HCT116 (cell line): ENCODE results near the gene CBR1. TPM values are rescaled to one million over a fixed set of nuclear protein-coding genes. Genes with fewer than 3 reads are reported as not detected.

Experiments used
- ATAC-seq: fragments of 200-7000 bp; cut with Tn5 transposase; 2 replicates; pipeline ENCODE4 v1.9.1; 2020; ENCODE audit warnings: mild to moderate bottlenecking, moderate library complexity
- BruUV-seq: library from RNA; stranded (reverse); fragments of 400-500 nt; replicated peaks from 2 replicates; lab custom pipeline; 2021; lab: Mats Ljungman, UMichigan
- CTCF ChIA-PET: fragments of 300-600 bp; sonication (Branson Sonifier 250); formaldehyde crosslinking; loops from one replicate; lab custom pipeline; 2021; ENCODE audit warnings: antibody characterized with exemption; lab: Charles Lee
- POLR2A ChIA-PET: fragments of 300-600, 350-600 bp; sonication (Branson Sonifier 250); formaldehyde crosslinking; loops from one replicate; lab custom pipeline; 2021; ENCODE audit warnings: antibody characterized with exemption; lab: Charles Lee
- RAD21 ChIA-PET, 2 experiments: fragments of 300-600 bp; sonication (Branson Sonifier 250); formaldehyde crosslinking; loops; one replicate each; lab custom pipeline; 2023; ENCODE audit warnings: low total read pairs in 2 of 2; ENCODE audit not compliant: uncharacterized antibody in 2 of 2, unreplicated experiment in 2 of 2, low non-redundant PET in 1 of 2; lab: Charles Lee
- DNase-seq: peaks from one replicate; pipeline ENCODE4 v3.0.0-alpha.2; 2010; ENCODE audit warnings: low read depth, low spot score
- H2AFZ ChIP-seq: fragments of 200-600 bp; shearing (Covaris generic), sonication (generic); 2 replicates; pipeline ENCODE4 v1.6.1; 2017; ENCODE audit warnings: low read depth, mixed run types, mixed read lengths, antibody characterized with exemption, low read length; ENCODE audit not compliant: poor library complexity, severe bottlenecking
- H3K27ac ChIP-seq: 2 replicates; pipeline ENCODE4 v1.5.1; 2012; ENCODE audit warnings: low read depth, low read length
- H3K27me3 ChIP-seq: fragments of 200-600 bp; sonication (generic); 2 replicates; pipeline ENCODE4 v1.6.1; 2016; ENCODE audit warnings: mixed run types, low read length, mixed read lengths; ENCODE audit not compliant: insufficient read depth
- H3K36me3 ChIP-seq, 2 experiments: fragments of 200-500 bp in 1 of 2; fragments of 200-600 bp in 1 of 2; sonication (Bioruptor generic) in 1 of 2; sonication (generic) in 1 of 2; 2 replicates each; pipeline versions ENCODE4 v1.5.1 to v1.6.1; 2014 to 2016; ENCODE audit warnings: low read length in 2 of 2, inconsistent platforms in 1 of 2, mixed read lengths in 1 of 2, mixed run types in 1 of 2; ENCODE audit not compliant: insufficient read depth in 2 of 2, control insufficient read depth in 1 of 2
- H3K4me1 ChIP-seq, 2 experiments: fragments of 200-600 bp in 1 of 2; sonication (generic) in 1 of 2; 2 replicates each; pipeline versions ENCODE4 v1.5.1 to v1.6.1; 2012 to 2017; ENCODE audit warnings: low read length in 2 of 2, inconsistent platforms in 1 of 2, mild to moderate bottlenecking in 1 of 2, mixed read lengths in 1 of 2, mixed run types in 1 of 2, moderate library complexity in 1 of 2; ENCODE audit not compliant: insufficient read depth in 2 of 2, control insufficient read depth in 1 of 2
- H3K4me2 ChIP-seq: fragments of 200-600 bp; sonication (generic); 2 replicates; pipeline ENCODE4 v1.6.1; 2017; ENCODE audit warnings: mixed run types, low read length, mixed read lengths
- H3K4me3 ChIP-seq, 2 experiments: fragments of 200-600 bp in 1 of 2; sonication (generic) in 1 of 2; replicated peaks in 1 of 2; 2 replicates each; pipeline ENCODE4 v1.5.1; 2011 to 2016; ENCODE audit warnings: low read length in 2 of 2, control low read depth in 1 of 2, low read depth in 1 of 2, mild to moderate bottlenecking in 1 of 2, mixed read lengths in 1 of 2, mixed run types in 1 of 2
- H3K79me2 ChIP-seq: fragments of 200-600 bp; sonication (generic); 2 replicates; pipeline ENCODE4 v1.6.1; 2017; ENCODE audit warnings: mild to moderate bottlenecking, mixed run types, low read length, moderate library complexity, mixed read lengths; ENCODE audit not compliant: insufficient read depth
- H3K9ac ChIP-seq: fragments of 200-600 bp; sonication (generic); 2 replicates; pipeline ENCODE4 v1.6.1; 2016; ENCODE audit warnings: low read length, mixed read lengths
- H3K9me2 ChIP-seq: fragments of 200-600 bp; sonication (generic), shearing (Covaris generic); 2 replicates; pipeline ENCODE4 v1.6.1; 2017; ENCODE audit warnings: mixed run types, mild to moderate bottlenecking, moderate library complexity; ENCODE audit not compliant: insufficient read depth
- H3K9me3 ChIP-seq, 2 experiments: fragments of 200-500 bp in 1 of 2; fragments of 200-600 bp in 1 of 2; sonication (Bioruptor generic) in 1 of 2; sonication (generic) in 1 of 2; 2 replicates each; pipeline ENCODE4 v1.6.1; 2014 to 2017; ENCODE audit warnings: low read length in 2 of 2, mixed read lengths in 2 of 2, inconsistent platforms in 1 of 2, low read depth in 1 of 2, mild to moderate bottlenecking in 1 of 2, mixed run types in 1 of 2, moderate library complexity in 1 of 2; ENCODE audit not compliant: control insufficient read depth in 1 of 2, insufficient read depth in 1 of 2
- H4K20me1 ChIP-seq: fragments of 200-600 bp; sonication (generic), shearing (Covaris generic); 2 replicates; pipeline ENCODE4 v1.6.1; 2017; ENCODE audit warnings: mixed run types, mild to moderate bottlenecking, moderate library complexity; ENCODE audit not compliant: insufficient read depth
- CBX3 ChIP-seq: IDR thresholded peaks from 2 replicates; pipeline ENCODE4 v1.6.1; 2012; ENCODE audit warnings: low read depth
- CEBPB ChIP-seq: IDR thresholded peaks from 2 replicates; pipeline ENCODE4 v1.6.1; 2012; ENCODE audit warnings: low read depth
- EGR1 ChIP-seq: IDR thresholded peaks from 2 replicates; pipeline ENCODE4 v1.6.1; 2012; ENCODE audit warnings: low read depth
- EZH2phosphoT487 ChIP-seq: fragments of 200-600 bp; IDR thresholded peaks from 2 replicates; pipeline ENCODE4 v1.6.1; 2018; ENCODE audit warnings: antibody characterized with exemption, borderline replicate concordance
- FOSL1 ChIP-seq: IDR thresholded peaks from 2 replicates; pipeline ENCODE4 v1.6.1; 2012; ENCODE audit warnings: low read depth
- POLR2AphosphoS5 ChIP-seq: IDR thresholded peaks from 2 replicates; pipeline ENCODE4 v1.6.1; 2011; ENCODE audit warnings: mild to moderate bottlenecking, low read depth, low read length, moderate library complexity
- SP1 ChIP-seq: IDR thresholded peaks from 2 replicates; pipeline ENCODE4 v1.6.1; 2012; ENCODE audit warnings: low read depth
- SRF ChIP-seq: IDR thresholded peaks from 2 replicates; pipeline ENCODE4 v1.6.1; 2012; ENCODE audit warnings: low read depth
- TCF7L2 ChIP-seq: IDR thresholded peaks from 2 replicates; pipeline ENCODE4 v1.7.0; 2011; ENCODE audit warnings: borderline replicate concordance, inconsistent platforms; ENCODE audit not compliant: insufficient read depth, insufficient read length; ENCODE audit errors: extremely low read depth
- YY1 ChIP-seq: IDR thresholded peaks from 2 replicates; pipeline ENCODE4 v1.6.1; 2011; ENCODE audit warnings: low read length, low read depth, moderate library complexity, mild to moderate bottlenecking; ENCODE audit not compliant: insufficient replicate concordance; ENCODE audit errors: extremely low read depth
- ZNF274 ChIP-seq: fragments of 200-500 bp; sonication (Bioruptor generic); IDR thresholded peaks from 2 replicates; pipeline ENCODE4 v1.6.1; 2014; ENCODE audit warnings: mild to moderate bottlenecking, low read depth, low read length, inconsistent platforms
- intact Hi-C: fragments of 100-400 bp; cut with micrococcal nuclease; formaldehyde crosslinking; loops from 2 replicates; pipeline ENCODE4 v1.10.0; 2022
- total RNA-seq: library from RNA; stranded (reverse); gene quantifications from one replicate; pipeline ENCODE4 v1.2.1, GENCODE V29; 2021; ENCODE audit not compliant: unreplicated experiment
- TF ChIP-seq, protein P1 (sequence below): IDR thresholded peaks from 2 replicates; pipeline ENCODE4 v1.6.1; 2012
- TF ChIP-seq, protein P2 (sequence below): IDR thresholded peaks from 2 replicates; pipeline ENCODE4 v1.6.1; 2011; ENCODE audit warnings: mild to moderate bottlenecking, low read length, moderate library complexity; ENCODE audit not compliant: insufficient replicate concordance; ENCODE audit errors: extremely low read depth
- TF ChIP-seq, protein P3 (sequence below): IDR thresholded peaks from 2 replicates; pipeline ENCODE4 v1.6.1; 2012; ENCODE audit warnings: low read depth
- TF ChIP-seq, protein P4 (sequence below), 3 experiments: fragments of 200-600 bp in 1 of 3; sonication (generic) in 1 of 3; IDR thresholded peaks in 2 of 3; conservative IDR thresholded peaks in 1 of 3; 2 replicates each; pipeline ENCODE4 v1.5.1; 2012 to 2017; ENCODE audit warnings: low read depth in 2 of 3, low read length in 2 of 3, antibody characterized with exemption in 1 of 3, borderline replicate concordance in 1 of 3, control low read depth in 1 of 3, mild to moderate bottlenecking in 1 of 3, mixed read lengths in 1 of 3, mixed run types in 1 of 3, moderate library complexity in 1 of 3; ENCODE audit not compliant: insufficient read depth in 1 of 3
- TF ChIP-seq, protein P5 (sequence below): IDR thresholded peaks from 2 replicates; pipeline ENCODE4 v1.6.1; 2012

The CBR1 gene
- total RNA-seq, 1 experiment from 2014 or later = 0.91 TPM

DNA sequence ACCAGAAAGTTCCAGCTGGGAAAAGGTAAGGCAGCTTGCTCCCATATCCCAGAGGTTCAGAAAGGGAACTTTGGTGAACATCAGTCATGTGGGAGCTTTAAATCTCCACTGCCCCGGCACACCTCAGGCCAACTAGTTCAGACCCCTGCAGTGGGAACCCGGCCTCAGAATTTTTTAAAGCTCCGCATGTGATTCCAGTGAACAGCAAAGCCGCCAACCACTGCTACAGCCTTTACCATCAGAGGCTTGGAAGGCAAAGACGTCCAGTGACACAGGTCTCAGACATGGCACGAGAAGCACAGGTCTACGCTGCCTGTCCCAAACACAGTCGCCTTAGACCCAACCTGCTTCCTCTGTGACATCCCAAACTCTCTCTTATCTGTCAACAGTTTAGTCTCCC, 40.5 kb upstream of the CBR1 start (continued):
- TF ChIP-seq CEBPB = no peak
- TF ChIP-seq SP1 = no peak
- no peak for TF ChIP-seq EGR1
- no peak for TF ChIP-seq EZH2phosphoT487
- TF ChIP-seq, protein P1, sequence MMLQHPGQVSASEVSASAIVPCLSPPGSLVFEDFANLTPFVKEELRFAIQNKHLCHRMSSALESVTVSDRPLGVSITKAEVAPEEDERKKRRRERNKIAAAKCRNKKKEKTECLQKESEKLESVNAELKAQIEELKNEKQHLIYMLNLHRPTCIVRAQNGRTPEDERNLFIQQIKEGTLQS = no peak
- no peak for TF ChIP-seq TCF7L2
- no peak for TF ChIP-seq CBX3
- no peak for TF ChIP-seq POLR2AphosphoS5
- no peak for TF ChIP-seq FOSL1
- TF ChIP-seq, protein P2, sequence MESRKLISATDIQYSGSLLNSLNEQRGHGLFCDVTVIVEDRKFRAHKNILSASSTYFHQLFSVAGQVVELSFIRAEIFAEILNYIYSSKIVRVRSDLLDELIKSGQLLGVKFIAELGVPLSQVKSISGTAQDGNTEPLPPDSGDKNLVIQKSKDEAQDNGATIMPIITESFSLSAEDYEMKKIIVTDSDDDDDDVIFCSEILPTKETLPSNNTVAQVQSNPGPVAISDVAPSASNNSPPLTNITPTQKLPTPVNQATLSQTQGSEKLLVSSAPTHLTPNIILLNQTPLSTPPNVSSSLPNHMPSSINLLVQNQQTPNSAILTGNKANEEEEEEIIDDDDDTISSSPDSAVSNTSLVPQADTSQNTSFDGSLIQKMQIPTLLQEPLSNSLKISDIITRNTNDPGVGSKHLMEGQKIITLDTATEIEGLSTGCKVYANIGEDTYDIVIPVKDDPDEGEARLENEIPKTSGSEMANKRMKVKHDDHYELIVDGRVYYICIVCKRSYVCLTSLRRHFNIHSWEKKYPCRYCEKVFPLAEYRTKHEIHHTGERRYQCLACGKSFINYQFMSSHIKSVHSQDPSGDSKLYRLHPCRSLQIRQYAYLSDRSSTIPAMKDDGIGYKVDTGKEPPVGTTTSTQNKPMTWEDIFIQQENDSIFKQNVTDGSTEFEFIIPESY = no peak
- no peak for TF ChIP-seq YY1
- TF ChIP-seq ZNF274 = no peak

DNA sequence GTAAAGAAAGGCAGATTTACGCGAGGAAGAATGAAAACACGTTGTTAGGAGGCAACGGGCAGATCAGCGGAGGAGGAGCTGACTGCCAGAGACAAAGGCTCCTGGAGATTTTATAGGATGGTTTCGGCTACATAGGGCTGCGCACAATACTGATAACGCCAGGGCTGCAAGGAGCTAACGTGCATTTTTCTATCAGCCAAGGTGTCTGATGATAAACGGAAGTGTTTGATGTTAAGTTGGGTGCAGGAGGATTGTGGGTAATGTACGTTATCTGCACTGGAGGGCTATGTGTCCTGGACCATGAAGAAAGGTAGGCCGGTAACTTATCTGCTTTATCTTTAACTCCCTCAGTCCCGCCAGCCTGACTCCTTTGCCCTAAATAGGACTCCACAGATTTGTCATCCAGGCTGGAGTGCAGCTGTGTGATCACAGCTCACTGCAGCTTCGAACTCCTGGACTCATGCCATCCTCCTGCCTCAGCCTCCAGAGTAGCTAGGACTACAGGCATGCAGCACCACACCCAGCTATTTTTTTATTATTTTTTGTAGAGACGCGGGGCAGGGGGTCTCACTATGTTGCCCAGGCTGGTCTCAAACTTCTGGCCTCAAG, 39.1 kb upstream of the CBR1 start:
- intact Hi-C loops = no loop called here
- BruUV-seq = no TSS peak
- Histone ChIP-seq H3K4me1 (peaks cover 0 to 2% of the 10 kb centered on the region in 2 experiments; a peak in 1 of 4 replicates), H3K9me3 (no peaks in the 10 kb centered on the region), H3K27ac (no peak overlapping the region), H3K4me2 (no peak overlapping the region), H3K36me3 (peaks cover 0 to 5% of the 10 kb centered on the region in 2 experiments; a peak in 2 of 4 replicates), H2AFZ (no peak overlapping the region), H3K9ac (no peak overlapping the region), H3K27me3 (no peaks in the 10 kb centered on the region), H3K9me2 (no peaks in the 10 kb centered on the region), H3K79me2 (no peaks in the 10 kb centered on the region), H3K4me3 (no peak overlapping the region), H4K20me1 (no peaks in the 10 kb centered on the region)
- ChIA-PET POLR2A (no interaction called here), RAD21 (no interaction called here), CTCF (no interaction called here)
- ATAC-seq = no peak
- no peak for DNase-seq
- TF ChIP-seq SP1 = no peak
- TF ChIP-seq, protein P3, sequence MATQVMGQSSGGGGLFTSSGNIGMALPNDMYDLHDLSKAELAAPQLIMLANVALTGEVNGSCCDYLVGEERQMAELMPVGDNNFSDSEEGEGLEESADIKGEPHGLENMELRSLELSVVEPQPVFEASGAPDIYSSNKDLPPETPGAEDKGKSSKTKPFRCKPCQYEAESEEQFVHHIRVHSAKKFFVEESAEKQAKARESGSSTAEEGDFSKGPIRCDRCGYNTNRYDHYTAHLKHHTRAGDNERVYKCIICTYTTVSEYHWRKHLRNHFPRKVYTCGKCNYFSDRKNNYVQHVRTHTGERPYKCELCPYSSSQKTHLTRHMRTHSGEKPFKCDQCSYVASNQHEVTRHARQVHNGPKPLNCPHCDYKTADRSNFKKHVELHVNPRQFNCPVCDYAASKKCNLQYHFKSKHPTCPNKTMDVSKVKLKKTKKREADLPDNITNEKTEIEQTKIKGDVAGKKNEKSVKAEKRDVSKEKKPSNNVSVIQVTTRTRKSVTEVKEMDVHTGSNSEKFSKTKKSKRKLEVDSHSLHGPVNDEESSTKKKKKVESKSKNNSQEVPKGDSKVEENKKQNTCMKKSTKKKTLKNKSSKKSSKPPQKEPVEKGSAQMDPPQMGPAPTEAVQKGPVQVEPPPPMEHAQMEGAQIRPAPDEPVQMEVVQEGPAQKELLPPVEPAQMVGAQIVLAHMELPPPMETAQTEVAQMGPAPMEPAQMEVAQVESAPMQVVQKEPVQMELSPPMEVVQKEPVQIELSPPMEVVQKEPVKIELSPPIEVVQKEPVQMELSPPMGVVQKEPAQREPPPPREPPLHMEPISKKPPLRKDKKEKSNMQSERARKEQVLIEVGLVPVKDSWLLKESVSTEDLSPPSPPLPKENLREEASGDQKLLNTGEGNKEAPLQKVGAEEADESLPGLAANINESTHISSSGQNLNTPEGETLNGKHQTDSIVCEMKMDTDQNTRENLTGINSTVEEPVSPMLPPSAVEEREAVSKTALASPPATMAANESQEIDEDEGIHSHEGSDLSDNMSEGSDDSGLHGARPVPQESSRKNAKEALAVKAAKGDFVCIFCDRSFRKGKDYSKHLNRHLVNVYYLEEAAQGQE = no peak
- TF ChIP-seq SRF = no peak
- TF ChIP-seq FOSL1 = no peak
- TF ChIP-seq, protein P4, sequence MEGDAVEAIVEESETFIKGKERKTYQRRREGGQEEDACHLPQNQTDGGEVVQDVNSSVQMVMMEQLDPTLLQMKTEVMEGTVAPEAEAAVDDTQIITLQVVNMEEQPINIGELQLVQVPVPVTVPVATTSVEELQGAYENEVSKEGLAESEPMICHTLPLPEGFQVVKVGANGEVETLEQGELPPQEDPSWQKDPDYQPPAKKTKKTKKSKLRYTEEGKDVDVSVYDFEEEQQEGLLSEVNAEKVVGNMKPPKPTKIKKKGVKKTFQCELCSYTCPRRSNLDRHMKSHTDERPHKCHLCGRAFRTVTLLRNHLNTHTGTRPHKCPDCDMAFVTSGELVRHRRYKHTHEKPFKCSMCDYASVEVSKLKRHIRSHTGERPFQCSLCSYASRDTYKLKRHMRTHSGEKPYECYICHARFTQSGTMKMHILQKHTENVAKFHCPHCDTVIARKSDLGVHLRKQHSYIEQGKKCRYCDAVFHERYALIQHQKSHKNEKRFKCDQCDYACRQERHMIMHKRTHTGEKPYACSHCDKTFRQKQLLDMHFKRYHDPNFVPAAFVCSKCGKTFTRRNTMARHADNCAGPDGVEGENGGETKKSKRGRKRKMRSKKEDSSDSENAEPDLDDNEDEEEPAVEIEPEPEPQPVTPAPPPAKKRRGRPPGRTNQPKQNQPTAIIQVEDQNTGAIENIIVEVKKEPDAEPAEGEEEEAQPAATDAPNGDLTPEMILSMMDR (IDR thresholded peaks at IDR 0.05 in 2 of 3, conservative IDR thresholded peaks at IDR 0.05 in 1 of 3; ENCODE audit: borderline replicate concordance in 1 of 3, insufficient read depth in 1 of 3, low read depth in 2 of 3, low read length in 2 of 3) = no peak
- TF ChIP-seq, protein P5, sequence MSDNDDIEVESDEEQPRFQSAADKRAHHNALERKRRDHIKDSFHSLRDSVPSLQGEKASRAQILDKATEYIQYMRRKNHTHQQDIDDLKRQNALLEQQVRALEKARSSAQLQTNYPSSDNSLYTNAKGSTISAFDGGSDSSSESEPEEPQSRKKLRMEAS = no peak
